ENCODE results near the gene PAX8. TPM values are rescaled to one million over a fixed set of nuclear protein-coding genes. Genes with fewer than 3 reads are reported as not detected.

The PAX8 gene
- total and polyA plus RNA-seq, 10 of the 15 experiments (the other 5 are each of a cell fraction or from before 2014, with no cell fraction given) = 0.16 to 2.5 (median 0.97) TPM

DNA sequence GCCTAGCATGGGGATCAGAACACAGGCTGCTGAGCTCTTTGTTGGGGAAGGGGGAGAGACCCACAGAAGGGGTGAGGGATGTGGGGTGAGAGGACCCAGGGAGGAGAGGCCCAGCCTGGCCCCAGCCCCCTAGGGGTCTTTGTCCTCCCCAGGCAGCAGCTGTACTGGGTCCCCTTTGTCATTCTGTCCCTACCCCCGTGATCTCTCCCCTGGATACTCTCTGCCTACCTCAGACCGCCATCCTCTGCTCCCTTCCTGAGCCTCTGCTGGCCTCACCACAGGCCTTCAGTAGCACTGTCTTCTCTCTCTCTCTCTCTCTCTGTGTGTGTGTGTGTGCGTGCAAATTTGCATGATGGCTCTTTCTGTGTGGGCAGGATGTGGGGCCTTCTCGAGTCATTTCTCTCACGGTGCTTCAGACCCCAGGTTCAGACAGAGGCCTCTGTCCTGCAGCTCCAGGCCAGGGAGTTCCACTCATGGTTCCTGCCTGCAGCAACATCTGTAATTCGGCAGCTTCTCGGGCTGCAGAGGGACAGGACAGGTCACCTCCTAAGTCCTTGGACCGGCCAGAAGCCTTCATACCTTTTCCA is 103.6 kb downstream of the PAX8 start (continued):
- TF ChIP-seq, protein P1, sequence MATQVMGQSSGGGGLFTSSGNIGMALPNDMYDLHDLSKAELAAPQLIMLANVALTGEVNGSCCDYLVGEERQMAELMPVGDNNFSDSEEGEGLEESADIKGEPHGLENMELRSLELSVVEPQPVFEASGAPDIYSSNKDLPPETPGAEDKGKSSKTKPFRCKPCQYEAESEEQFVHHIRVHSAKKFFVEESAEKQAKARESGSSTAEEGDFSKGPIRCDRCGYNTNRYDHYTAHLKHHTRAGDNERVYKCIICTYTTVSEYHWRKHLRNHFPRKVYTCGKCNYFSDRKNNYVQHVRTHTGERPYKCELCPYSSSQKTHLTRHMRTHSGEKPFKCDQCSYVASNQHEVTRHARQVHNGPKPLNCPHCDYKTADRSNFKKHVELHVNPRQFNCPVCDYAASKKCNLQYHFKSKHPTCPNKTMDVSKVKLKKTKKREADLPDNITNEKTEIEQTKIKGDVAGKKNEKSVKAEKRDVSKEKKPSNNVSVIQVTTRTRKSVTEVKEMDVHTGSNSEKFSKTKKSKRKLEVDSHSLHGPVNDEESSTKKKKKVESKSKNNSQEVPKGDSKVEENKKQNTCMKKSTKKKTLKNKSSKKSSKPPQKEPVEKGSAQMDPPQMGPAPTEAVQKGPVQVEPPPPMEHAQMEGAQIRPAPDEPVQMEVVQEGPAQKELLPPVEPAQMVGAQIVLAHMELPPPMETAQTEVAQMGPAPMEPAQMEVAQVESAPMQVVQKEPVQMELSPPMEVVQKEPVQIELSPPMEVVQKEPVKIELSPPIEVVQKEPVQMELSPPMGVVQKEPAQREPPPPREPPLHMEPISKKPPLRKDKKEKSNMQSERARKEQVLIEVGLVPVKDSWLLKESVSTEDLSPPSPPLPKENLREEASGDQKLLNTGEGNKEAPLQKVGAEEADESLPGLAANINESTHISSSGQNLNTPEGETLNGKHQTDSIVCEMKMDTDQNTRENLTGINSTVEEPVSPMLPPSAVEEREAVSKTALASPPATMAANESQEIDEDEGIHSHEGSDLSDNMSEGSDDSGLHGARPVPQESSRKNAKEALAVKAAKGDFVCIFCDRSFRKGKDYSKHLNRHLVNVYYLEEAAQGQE (IDR thresholded peaks at IDR 0.05; ENCODE audit: low read depth, low read length) = 0 out of 2 replicates have a peak, but pooled peaks have one; percentile 53
- peak; percentile 24; the same call in 1 of the 2 replicates for TF ChIP-seq SMC3 (IDR thresholded peaks at IDR 0.05; ENCODE audit: borderline replicate concordance, low read length)
- TF ChIP-seq BMI1 (IDR thresholded peaks at IDR 0.05; ENCODE audit: borderline replicate concordance) = no peak
- peak; percentile 83 for TF ChIP-seq TCF3 (IDR thresholded peaks at IDR 0.05; ENCODE audit: borderline replicate concordance, insufficient read depth, low read depth, low read length)
- peak; percentile 89 for TF ChIP-seq ATF7 (IDR thresholded peaks at IDR 0.05; ENCODE audit: low read depth)
- TF ChIP-seq, protein P2, sequence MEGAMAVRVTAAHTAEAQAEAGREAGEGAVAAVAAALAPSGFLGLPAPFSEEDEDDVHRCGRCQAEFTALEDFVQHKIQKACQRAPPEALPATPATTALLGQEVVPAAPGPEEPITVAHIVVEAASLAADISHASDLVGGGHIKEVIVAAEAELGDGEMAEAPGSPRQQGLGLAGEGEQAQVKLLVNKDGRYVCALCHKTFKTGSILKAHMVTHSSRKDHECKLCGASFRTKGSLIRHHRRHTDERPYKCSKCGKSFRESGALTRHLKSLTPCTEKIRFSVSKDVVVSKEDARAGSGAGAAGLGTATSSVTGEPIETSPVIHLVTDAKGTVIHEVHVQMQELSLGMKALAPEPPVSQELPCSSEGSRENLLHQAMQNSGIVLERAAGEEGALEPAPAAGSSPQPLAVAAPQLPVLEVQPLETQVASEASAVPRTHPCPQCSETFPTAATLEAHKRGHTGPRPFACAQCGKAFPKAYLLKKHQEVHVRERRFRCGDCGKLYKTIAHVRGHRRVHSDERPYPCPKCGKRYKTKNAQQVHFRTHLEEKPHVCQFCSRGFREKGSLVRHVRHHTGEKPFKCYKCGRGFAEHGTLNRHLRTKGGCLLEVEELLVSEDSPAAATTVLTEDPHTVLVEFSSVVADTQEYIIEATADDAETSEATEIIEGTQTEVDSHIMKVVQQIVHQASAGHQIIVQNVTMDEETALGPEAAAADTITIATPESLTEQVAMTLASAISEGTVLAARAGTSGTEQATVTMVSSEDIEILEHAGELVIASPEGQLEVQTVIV (IDR thresholded peaks at IDR 0.05; ENCODE audit: borderline replicate concordance, partially characterized antibody) = peak; percentile 32
- peak; percentile 57 for TF ChIP-seq RELA (IDR thresholded peaks at IDR 0.05; ENCODE audit: borderline replicate concordance, partially characterized antibody)
- no peak for TF ChIP-seq RAD51 (IDR thresholded peaks at IDR 0.05)
- peak; percentile 91 for TF ChIP-seq BCL11A (IDR thresholded peaks at IDR 0.05; ENCODE audit: low read depth, low read length)
- TF ChIP-seq MYB (IDR thresholded peaks at IDR 0.05; ENCODE audit: borderline replicate concordance, low read depth, low read length) = no peak
- TF ChIP-seq NR2C2 (IDR thresholded peaks at IDR 0.05; ENCODE audit: borderline replicate concordance, control insufficient read depth, insufficient read length, low read depth) = no peak
- peak; percentile 78; the same call in 1 of the 2 replicates for TF ChIP-seq MTA3 (IDR thresholded peaks at IDR 0.05; ENCODE audit: borderline replicate concordance, low read length)
- peak; percentile 92 for TF ChIP-seq IRF4 (IDR thresholded peaks at IDR 0.05; ENCODE audit: low read depth, low read length)
- TF ChIP-seq PAX8 (IDR thresholded peaks at IDR 0.05) = no peak
- TF ChIP-seq JUNB (IDR thresholded peaks at IDR 0.05) = peak; percentile 79
- TF ChIP-seq LARP7 (IDR thresholded peaks at IDR 0.05) = no peak
- TF ChIP-seq, protein P3, sequence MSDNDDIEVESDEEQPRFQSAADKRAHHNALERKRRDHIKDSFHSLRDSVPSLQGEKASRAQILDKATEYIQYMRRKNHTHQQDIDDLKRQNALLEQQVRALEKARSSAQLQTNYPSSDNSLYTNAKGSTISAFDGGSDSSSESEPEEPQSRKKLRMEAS (IDR thresholded peaks at IDR 0.05; ENCODE audit: low read depth, low read length) = peak; percentile 69; the same call in 1 of the 2 replicates
- no peak for TF ChIP-seq RFX5 (IDR thresholded peaks at IDR 0.05; ENCODE audit: low read depth, low read length)
- TF ChIP-seq FOS (IDR thresholded peaks at IDR 0.05; ENCODE audit: borderline replicate concordance, extremely low read depth, insufficient read length) = no peak
- TF ChIP-seq HCFC1 (IDR thresholded peaks at IDR 0.05; ENCODE audit: low read length) = no peak; the same call in 1 of the 2 replicates
- TF ChIP-seq STAT1 (conservative IDR thresholded peaks at IDR 0.05) = no peak
- peak; percentile 82 to 85 for TF ChIP-seq BHLHE40 (IDR thresholded peaks at IDR 0.05; ENCODE audit: borderline replicate concordance in 1 of 2, low read depth in 2 of 2, low read length in 1 of 2)
- TF ChIP-seq DPF2 (IDR thresholded peaks at IDR 0.05) = peak; percentile 73
- no peak for TF ChIP-seq FOXK2 (IDR thresholded peaks at IDR 0.05)
- TF ChIP-seq MTA2 (IDR thresholded peaks at IDR 0.05; ENCODE audit: low read depth) = peak; percentile 78
- no peak for TF ChIP-seq ZNF622 (IDR thresholded peaks at IDR 0.05)

Data from GM12878 (cell line).